Astrocyte of the hippocampus (primary cell): Measurements from ENCODE around the gene COL7A1.
"Not testable (repeated sequence)": the region's sequence is repeated elsewhere in the genome, so short reads cannot be mapped to it uniquely, and the experiment has no call there.

Experiments used
- DNase-seq: peaks from one replicate; pipeline ENCODE4 v3.0.0; 2011; ENCODE audit warnings: low read depth, low spot score

Gene COL7A1

DNA sequence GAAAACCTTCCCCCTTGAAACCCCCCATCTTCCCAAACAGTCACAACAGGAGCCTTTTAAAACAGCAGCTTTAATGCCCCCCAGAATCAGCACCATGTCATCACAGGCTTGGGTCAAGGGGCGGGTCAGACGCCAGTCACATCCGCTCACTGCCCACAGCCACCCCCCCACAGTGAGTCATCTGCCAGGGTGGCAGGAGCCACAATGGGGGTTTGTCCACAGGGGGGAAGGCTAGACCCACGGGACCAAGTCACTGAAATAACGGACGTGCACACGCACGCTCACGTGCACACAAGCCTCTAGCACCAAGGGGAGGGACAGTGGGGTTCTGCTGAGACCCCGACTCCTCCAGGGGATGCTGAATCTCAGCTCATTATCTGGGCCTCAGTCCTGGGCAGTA is 31.1 kb downstream of the COL7A1 start:
- DNase-seq: peak; percentile 86

DNA sequence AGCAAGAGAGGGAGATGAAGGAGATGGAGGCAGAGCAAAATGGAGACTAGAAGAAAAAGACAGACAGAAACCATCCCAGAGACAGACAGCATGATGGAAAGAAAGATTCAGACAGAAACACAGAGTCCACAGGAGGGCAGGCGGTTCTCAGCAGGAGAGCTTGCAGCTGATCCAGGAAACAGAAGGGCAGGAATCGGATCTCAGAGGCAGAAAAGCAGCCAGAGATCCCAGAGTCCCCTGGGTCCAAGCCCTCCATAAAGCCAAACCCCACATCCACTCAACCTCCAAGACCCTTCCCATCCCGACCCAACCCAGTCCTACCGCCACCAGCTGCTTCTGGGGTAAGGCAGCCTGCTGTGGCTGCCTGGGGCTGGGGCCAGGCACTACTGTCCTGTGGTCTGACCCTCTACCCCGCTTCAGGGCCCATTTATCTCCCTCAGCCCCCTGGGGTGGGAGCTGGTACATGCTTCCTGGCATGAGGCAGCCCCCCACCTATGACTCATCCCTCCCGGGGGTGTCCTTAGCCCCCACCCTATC is 31.7 kb downstream of the COL7A1 start, which contains the start of gene UCN2:
Gene UCN2 (minus strand): TSS at position 400 of the 537 bp plus-strand sequence. CDS start 657 bp downstream, outside the sequence.
- peak; percentile 53 for DNase-seq

DNA sequence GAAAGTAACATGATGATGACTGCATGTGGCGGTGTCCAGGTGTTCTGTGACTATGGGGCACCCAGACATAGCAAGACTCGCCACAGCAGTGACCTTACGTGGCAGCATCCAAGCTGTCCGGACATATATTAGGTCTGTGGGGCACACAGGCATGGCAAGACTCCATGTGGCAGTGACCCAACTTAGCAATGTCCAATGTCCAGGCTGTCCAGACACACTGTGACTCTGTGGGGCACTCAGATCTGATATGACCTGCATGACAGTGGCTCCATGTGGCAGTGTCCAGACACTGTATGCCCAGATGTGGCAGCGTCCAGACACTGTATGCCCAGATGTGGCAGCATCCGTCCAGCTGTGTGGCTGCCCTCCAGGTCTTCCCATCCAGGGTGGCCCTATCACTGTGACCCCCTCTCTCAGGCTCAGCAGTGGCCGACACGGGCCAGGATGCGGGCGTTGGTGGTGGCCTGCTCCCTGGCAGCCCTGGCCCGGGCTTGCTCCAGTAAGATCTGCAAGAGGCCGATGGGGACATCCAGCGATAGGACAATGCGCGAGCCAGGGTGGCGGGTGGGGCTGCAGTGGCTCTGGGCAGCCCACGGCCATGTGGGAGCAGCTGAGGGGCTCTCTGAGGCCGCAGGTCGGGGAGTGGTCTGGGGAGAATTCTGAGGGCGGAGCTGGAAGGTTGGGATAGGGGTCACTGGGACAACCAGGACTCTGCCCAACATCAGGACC is 32.6 kb downstream of the COL7A1 start:
- no peak for DNase-seq

DNA sequence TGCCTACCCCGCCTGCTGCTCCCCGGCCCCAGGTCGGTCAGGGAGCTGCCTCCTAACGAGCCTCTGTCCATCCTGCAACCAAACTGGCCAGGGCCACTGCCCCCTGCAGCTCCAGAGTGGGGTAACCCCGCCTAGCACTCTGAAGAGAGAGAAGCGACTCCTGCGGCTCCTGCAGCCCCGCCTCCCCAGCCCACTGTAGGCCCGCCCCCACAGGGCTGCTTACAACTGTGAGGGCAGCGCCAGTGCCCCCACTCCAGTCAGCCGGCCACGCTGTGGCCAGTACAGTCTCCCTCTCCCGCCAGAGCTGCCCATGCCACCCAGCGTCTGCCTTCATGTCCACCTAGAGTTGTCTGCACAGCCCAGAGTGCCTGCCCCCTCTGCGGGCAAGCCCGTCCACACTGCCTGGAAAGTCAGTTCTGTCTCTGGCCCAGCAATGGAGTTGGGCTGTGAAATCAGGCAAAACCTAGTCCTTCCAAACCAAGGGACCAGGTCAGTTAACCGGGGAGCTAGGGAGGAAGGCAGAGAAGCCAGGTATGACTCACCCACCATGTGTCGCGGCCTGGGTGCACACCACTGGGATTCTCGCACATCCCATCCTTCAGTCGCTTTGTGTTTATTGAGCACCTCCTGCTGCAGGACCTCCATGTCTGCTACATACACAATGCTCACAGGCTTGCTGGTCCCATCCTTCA is 33.9 kb downstream of the COL7A1 start:
- peak; percentile 80 for DNase-seq

DNA sequence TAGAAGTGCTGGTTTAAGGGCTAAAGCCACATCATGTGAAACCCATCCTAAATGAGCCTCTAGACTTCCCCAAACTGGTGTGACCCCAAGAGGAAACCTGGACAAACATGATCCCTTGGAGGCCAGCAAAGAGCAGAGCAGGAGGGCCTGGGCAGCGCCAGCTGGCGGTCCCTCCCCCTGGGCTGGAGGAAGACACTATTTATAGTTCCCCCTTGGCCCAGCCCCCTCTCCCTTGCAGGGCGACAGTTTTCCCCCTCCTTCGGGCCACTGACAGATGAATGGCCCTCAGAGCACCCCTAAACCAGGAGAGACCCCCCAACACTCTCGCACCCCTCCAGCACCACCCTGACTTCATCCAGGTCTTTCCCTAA is 34.5 kb downstream of the COL7A1 start:
- DNase-seq: peak; percentile 34

DNA sequence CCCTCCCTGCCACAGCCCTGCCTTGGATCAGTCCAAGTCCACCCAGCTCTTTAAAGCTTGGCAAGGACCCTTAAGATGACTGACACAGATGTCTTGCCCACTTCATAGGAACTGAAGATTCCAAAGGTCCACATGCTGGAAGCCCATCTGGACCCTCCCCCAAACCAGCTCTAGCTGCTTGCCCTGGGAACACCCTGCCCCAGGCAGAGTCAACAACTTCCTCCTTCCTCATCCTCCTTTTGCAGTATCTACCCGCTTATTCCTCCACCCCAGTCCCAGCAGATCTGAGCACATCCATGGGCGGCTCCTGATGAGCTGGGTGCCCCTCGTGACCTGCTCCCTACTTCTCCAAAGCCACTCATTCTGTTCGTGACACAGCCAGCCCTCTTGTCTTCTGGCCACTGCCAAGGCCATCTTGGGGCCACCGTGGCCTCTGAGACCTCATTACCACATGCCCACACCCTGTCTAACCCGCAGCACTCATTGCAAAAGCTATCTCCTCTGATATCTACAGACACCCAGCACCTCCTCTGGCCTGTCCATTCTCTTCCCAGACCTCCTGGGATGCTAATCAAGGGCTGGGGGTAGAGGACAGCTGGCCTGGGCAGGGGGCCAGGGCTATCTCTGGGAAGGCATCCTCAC is 36.5 kb downstream of the COL7A1 start:
- no peak for DNase-seq

DNA sequence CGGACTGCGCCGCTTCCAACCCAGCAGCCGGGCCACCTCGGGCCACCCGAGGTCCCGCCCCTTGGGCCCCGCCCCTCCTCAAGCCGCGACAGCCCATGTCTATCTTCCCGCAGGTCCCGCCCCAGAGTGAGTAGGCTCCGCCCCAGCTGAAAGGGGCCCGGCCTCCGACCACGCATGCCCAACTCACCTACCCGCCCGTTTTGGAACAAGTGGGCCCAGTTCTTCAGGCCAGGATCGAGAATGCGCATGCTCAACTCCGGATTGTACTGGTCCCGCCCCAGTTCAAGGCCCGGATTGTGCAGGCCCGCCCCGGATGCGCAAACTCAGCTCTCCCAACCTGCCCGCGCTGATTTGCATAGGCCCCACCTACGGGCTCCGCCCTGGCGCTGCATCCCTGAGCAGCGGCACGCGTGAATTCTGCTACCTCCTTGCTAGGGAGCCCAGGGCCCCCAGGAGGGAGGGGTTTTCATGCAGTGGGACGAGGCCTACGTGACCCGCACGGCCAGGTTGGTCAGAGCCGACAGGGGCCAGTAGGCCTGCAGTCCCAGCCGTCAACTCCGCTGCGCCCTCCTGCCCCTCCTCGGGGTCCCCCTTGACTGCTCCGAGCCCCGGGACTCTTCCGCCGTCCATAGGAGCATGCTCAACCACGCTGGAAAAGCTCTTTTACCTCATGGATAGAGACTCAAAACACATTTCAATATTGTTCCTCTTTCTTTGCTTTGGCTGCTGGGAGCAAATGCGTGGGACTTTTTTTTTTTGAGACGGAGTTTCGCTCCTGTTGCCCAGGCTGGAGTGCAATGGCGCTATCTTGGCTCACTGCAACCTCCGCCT is 38.1 kb downstream of the COL7A1 start, which contains the start of gene PFKFB4:
Gene PFKFB4 (minus strand): TSS at position 8 of the 831 bp plus-strand sequence. CDS start 26 bp downstream, outside the sequence.
- DNase-seq: peak; percentile 99

DNA sequence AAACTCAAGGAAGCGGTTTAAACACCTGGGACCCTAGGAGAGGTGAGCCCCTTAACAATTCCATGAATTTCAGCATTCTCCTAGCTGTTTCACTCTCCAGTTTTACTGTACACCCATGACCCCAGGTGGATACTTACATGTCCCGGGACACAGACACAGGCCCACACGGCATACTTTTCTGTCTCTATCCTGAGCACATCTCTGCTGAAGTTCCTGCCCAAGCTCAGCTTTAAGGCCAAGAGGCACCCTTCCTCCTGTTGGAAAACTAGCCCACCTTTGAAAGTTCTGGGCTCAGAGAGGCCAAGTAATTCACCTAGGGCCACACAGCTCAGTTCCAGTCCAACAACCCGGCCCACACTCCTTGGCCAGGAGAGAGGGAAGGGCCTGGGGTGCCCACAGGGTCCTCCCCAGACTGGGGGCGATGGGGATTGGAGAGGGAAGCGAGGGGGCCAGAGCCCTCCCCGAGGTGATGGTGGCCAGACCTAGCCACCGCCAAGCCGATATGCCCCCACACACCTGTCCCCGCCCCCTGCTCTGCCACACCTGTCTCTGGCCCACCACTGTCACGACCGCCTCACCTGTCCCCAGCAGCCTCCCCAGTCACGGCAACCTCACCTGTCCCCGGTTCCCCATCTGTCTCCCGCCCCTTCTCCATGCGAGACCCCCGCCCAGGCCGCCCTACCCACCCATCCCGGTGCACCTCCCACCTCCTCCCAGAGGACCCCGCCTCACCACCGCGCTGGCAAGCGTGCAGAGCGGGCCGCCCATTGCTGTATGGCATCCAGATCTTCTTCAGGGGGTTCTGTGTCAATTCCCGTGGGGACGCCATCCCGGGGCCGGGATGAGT is 39.0 kb downstream of the COL7A1 start:
- no peak for DNase-seq

DNA sequence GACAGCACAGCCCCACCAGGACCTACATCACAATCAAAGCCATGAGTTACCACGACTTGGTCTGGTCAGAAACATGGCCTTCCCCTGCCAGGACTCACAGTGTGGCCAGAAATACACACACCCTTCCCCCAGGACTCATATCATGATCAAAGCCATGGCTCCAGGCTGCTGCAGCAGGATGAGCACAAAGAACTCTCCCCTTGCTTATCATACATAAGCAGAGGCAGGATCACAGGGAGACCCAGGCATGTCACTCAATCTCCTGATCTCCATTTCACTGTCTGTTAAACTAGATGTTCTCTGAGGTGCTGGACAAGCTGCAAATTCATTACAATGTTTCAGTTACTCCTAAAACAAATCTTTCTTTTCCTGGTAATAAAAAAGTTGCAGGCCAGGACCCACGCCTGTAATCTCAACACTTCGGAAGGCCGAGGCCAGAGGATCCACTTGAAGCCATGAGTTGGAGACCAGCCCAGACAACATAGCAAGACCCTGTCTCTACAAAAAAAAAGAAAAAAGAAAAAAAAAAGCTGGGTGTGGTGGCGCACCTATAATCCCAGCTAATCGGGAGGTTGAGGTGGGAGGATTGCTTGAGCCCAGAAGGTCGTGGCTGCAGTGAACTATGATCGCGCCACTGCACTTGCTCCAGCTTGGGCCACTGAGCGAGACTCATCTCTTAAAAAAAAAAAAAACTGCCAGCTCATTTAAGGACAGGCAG is 39.7 kb downstream of the COL7A1 start:
- DNase-seq: no peak

DNA sequence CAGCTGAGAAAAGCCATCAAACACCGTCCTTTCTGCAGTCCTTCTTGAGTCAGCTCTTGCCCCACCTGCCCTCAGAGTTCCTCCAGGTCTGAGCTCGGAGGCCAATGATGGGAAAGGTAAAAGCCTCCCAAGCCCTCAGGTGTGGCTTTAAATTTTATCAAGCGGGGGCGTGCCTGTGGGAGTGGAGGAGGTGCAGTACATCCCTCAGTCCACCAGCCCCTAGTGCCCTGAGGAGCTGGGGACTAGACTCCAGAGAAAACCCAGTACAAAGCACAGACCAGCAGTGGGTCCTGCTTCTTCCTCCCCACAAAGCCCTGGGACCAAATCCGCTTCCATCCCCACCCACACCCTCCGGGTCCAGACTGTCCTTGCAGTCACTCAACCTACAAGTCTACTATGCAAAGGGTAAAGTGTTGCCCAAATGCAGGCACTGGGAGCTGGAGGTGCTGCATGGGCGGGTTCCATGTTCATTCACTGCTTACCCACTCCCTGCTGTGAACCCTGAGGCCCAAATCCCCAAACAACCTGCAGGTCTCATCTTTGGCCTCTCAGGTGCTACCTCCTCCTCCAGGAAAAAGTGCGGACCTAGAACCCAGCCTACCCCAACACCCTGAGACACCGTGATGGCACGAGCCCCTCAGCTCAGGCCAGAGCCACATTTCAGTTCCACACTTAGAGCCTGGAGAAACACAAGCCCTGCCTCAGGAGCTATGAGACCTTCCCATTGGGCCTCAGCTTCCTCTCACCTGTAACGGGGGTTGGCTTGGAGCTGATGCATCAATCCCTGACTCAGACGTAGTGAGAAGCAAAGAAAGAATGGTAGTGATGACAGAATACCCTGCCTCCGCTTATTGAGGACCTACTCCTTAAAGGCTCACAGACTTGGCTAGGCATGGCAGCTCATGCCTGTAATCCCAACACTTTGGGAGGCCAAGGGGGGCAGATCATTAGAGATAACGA is 41.0 kb downstream of the COL7A1 start:
- DNase-seq: no peak

DNA sequence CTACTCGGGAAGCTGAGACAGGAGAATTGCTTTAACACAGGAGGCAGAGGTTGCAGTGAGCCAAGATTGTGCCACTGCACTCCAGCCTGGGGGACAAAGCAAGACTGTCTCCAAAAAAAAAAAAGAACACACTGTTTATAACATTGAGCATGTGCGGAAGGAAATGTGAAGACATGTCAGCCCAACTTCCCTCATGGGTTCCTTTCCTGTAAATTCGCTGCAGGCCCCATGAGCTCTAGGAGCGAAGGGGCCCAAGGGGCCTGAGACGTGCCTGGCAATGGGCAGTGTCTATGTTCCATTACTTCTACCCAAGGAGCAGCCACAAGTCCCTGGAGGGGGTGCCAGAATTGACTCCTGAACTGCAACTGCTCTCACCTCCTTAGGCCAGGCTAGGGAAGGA is 41.8 kb downstream of the COL7A1 start:
- DNase-seq: no peak

DNA sequence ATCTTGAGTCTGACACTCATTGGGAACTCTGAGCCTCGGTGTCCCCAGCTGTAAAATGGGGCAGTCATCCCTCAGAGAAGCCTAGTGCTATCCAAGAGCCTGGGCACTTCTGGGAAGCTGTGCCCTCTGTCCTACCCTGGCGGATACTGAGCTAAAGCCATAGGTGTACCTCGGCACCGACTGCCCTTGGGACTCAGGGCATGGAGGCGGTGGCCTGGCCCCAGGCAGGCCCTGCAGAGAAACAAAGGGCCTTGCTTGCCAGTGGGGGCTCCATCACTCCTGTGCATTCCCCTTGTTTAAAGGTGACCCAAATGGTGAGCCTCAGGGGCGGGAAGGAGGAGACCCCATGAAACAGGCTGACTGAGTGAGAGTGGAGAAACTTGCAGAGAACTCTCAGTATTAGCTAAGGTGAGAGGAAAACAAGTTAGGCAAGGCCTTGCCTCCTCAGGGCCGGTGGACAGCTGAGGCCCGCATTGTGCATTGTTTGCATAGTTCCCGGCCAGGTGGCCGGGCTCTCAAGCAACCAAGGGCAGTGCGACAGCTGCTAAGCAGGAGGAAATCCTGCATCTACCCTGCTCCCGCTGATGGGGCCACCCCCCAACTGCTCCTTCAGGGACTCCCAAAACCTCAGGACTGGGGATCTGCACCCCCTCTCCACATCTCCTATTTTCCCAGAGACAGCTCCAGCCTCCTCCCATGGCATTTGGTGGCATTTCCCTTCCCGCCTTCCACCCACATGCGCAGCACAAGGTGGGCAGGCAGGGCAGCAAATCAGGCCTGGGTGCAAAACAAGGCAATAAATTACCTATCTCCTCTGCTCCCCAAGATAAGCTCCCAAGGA is 42.8 kb downstream of the COL7A1 start:
- no peak for DNase-seq

DNA sequence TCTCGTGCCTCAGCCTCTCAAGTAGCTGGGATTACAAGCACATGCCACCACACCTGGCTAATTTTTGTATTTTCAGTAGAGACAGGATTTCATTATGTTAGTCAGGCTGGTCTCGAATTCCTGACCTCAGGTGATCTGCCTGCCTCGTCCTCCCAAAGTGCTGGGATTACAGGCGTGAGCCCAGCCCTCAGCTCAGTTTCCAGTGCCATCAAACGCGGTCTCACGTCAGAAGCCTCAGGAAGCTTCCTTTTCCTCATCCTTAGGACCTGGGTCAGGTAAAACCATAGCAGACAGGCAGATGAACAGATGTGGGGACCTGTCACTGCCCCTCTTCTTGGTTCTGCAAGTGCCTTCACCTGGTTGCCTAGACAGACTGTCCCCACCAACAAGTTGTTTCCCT is 43.5 kb downstream of the COL7A1 start:
- not testable (repeated sequence) for DNase-seq

DNA sequence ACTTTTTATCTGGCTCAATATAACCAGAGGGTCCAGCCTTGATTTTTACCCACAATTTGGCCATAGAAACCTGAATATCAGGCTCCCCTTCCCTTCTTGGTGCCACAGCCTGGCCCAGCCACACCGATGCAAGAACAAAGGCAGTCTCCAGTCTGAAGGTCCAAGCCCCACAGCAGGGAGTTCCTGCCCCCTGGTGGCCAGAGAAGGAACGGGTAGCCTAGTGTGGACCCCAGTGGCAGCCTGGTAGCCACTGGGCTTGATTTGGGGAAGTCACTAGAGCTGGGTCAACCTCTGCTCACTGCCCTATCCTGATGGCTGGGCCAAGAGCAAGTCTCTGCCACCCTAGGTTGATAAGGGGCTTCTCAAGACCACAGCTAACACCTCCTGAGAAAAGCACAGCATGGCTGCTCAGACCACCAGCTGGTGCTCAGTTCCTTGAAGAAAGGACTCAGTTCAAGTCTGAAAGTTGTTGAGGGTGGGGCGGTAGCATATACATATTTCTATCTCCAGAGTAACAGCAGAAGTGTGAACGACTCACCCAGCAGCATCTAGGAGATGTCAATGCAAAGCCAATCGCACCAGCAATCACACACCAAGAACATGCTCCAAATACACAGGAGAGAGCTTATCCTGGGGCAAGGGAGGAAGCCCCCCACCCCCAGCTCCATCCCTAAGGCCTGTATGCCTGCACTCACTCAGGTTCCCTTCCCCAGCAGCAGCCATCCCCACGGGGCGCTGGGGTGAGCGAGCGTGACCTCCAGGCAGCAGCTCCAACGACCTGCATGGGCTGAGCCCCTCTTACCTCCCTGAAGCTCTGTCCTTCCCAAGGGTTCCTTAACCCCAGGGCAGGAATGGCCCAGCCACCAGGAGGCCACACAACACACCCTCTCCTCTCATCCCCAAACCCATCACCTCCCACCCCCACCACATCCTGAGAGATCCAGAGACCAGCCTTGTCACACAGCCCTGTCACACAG is 46.1 kb downstream of the COL7A1 start:
- peak; percentile 92 for DNase-seq

DNA sequence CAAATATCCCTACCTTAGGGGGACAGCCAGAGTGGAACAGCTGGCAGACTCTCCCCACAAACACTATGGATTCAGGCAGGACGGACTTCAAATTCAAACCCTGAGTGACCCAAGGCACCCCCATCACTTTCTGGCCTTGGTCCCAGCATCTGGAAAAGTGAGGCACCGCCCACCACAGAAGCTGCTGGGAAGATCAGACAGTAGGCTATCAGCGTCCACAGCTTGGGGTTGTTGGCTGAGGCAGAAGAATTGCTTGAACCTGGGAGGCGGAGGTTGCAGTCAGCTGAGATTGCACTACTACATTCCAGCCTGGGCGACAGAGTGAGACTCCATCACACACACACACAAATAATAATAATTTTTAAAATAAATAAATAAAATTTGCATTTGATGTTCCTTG is 47.0 kb downstream of the COL7A1 start:
- no peak for DNase-seq

DNA sequence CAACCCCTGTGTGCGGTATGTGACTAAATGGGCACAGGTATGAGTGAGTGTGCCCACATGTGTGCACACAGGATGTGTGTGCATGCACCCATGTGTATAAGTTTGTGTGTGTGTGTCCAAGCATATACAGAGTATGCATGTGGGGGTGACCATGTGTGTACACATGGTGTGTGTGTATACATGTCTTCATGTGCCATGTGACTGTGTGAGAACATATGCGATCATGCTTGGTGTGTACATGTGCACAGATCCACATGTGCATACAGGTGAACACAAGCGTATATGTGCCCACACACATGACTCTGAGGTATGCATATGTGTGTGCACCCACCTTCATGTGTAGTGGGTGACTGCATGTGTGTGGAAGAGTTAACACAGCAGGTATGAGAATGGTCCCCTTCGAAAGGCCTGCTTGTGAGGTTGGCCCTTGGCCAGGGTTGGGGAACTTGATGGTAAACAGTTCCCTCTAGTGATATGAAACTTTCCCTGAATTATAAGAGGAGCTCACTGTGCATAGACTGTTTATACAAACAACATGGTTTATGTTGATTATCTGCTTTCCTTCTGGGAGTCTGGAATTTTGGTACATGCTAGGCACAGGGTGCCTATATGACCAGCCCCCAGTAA is 48.8 kb downstream of the COL7A1 start:
- DNase-seq: no peak
